K562 (cell line): ENCODE data around the gene LIPH. TPM values are rescaled to one million over a fixed set of nuclear protein-coding genes. Genes with fewer than 3 reads are reported as not detected.
A peak's percentile ranks its signal among the peaks of the same experiment; 100 is the strongest.

Source experiments
- ARID1B ChIP-seq: fragments of 450-650 bp; IDR thresholded peaks from 2 replicates; pipeline ENCODE4 v1.6.1; 2016; ENCODE audit warnings: antibody characterized with exemption, mild to moderate bottlenecking, inconsistent platforms
- ARID4B ChIP-seq: sonication (generic); formaldehyde crosslinking; IDR thresholded peaks from 2 replicates; pipeline ENCODE4 v1.8.0; 2022; ENCODE audit warnings: mild to moderate bottlenecking, missing genetic modification reagents
- CBX1 ChIP-seq: sonication (generic); IDR thresholded peaks from 2 replicates; pipeline ENCODE4 v1.6.1; 2016; ENCODE audit warnings: antibody characterized with exemption, low read depth, mild to moderate bottlenecking
- COPS2 ChIP-seq: fragments of 450-650 bp; conservative IDR thresholded peaks from 2 replicates; pipeline ENCODE4 v1.6.1; 2016; ENCODE audit warnings: mild to moderate bottlenecking, moderate library complexity
- CXXC5 ChIP-seq: fragments of 250-450 bp; sonication (Bioruptor Pico); IDR thresholded peaks from 2 replicates; pipeline ENCODE4 v1.8.0; 2022; ENCODE audit warnings: inconsistent platforms, mild to moderate bottlenecking, moderate library complexity
- EGR1 ChIP-seq: fragments of 450-650 bp; conservative IDR thresholded peaks from 2 replicates; pipeline ENCODE4 v1.6.1; 2017; ENCODE audit warnings: mild to moderate bottlenecking
- ESRRA ChIP-seq: fragments of 450-650 bp; IDR thresholded peaks from 2 replicates; pipeline ENCODE4 v1.6.1; 2014; ENCODE audit warnings: low read depth, mild to moderate bottlenecking, moderate library complexity, borderline replicate concordance
- ETV1 ChIP-seq: fragments of 450-650 bp; conservative IDR thresholded peaks from 2 replicates; pipeline ENCODE4 v1.6.1; 2016; ENCODE audit warnings: missing genetic modification characterization, control low read depth, low read depth, missing compliant biosample characterization
- EZH2 ChIP-seq: IDR thresholded peaks from 2 replicates; pipeline ENCODE4 v1.6.1; 2012; ENCODE audit warnings: low read depth, mild to moderate bottlenecking, inconsistent platforms, low read length, borderline replicate concordance
- HNRNPLL ChIP-seq: fragments of 200-400 bp; formaldehyde crosslinking; IDR thresholded peaks from 2 replicates; pipeline ENCODE4 v1.6.1; 2017; ENCODE audit warnings: low read length, low read depth, mild to moderate bottlenecking; ENCODE audit not compliant: poor library complexity, severe bottlenecking
- ILK ChIP-seq: fragments of 450-650 bp; IDR thresholded peaks from 2 replicates; pipeline ENCODE4 v1.6.1; 2016; ENCODE audit warnings: missing genetic modification characterization, low read depth, mild to moderate bottlenecking, missing compliant biosample characterization, moderate library complexity, borderline replicate concordance
- IRF9 ChIP-seq: fragments of 450-650 bp; IDR thresholded peaks from 2 replicates; pipeline ENCODE4 v1.6.1; 2016; ENCODE audit warnings: missing biosample characterization, missing genetic modification characterization
- KLF13 ChIP-seq: fragments of 450-650 bp; IDR thresholded peaks from 2 replicates; pipeline ENCODE4 v1.6.1; 2016; ENCODE audit warnings: missing genetic modification characterization, low read depth, mild to moderate bottlenecking, missing compliant biosample characterization, moderate library complexity, borderline replicate concordance
- MEF2A ChIP-seq: IDR thresholded peaks from 2 replicates; pipeline ENCODE4 v1.6.1; 2011; ENCODE audit warnings: low read depth, mild to moderate bottlenecking, low read length, moderate library complexity; ENCODE audit not compliant: control insufficient read depth
- POLR3G ChIP-seq: IDR thresholded peaks from 2 replicates; pipeline ENCODE4 v1.6.1; 2011; ENCODE audit not compliant: insufficient read length, insufficient replicate concordance; ENCODE audit errors: extremely low read depth
- TAF15 ChIP-seq: fragments of 200-400 bp; formaldehyde crosslinking; IDR thresholded peaks from 2 replicates; pipeline ENCODE4 v1.6.1; 2017; ENCODE audit warnings: mild to moderate bottlenecking, low read depth, low read length, moderate library complexity
- TAL1 ChIP-seq: fragments of 450-650 bp; IDR thresholded peaks from 2 replicates; pipeline ENCODE4 v1.6.1; 2016; ENCODE audit warnings: mild to moderate bottlenecking
- TEAD4 ChIP-seq, 2 experiments: sonication (generic) in 1 of 2; formaldehyde crosslinking in 1 of 2; IDR thresholded peaks; 2 replicates each; pipeline versions ENCODE4 v1.6.1 to v1.8.0; 2012 to 2022; ENCODE audit warnings: borderline replicate concordance in 1 of 2, inconsistent platforms in 1 of 2, low read length in 1 of 2, mild to moderate bottlenecking in 1 of 2, missing genetic modification reagents in 1 of 2
- ZNF143 ChIP-seq: sonication (generic); formaldehyde crosslinking; IDR thresholded peaks from 2 replicates; pipeline ENCODE4 v1.9.0; 2022; ENCODE audit warnings: mild to moderate bottlenecking, missing genetic modification reagents
- ZNF3 ChIP-seq: fragments of 250-450 bp; sonication (Bioruptor Pico); IDR thresholded peaks from 2 replicates; pipeline ENCODE4 v1.5.0; 2021; ENCODE audit warnings: mild to moderate bottlenecking, moderate library complexity
- ZNF444 ChIP-seq: fragments of 250-450 bp; sonication (Bioruptor Pico); IDR thresholded peaks from 2 replicates; pipeline ENCODE4 v1.4.0; 2020; ENCODE audit warnings: mild to moderate bottlenecking, moderate library complexity
- ZNF584 ChIP-seq: fragments of 200-800 bp; sonication (Bioruptor generic); IDR thresholded peaks from 2 replicates; pipeline ENCODE4 v1.6.1; 2016; ENCODE audit warnings: low read depth, mild to moderate bottlenecking, missing genetic modification characterization, missing compliant biosample characterization
- ZNF644 ChIP-seq: fragments of 200-800 bp; sonication (Bioruptor generic); IDR thresholded peaks from 2 replicates; pipeline ENCODE4 v1.6.1; 2016; ENCODE audit warnings: low read depth, missing genetic modification characterization, missing compliant biosample characterization
- ZNF76 ChIP-seq: fragments of 250-450 bp; sonication (Bioruptor Pico); IDR thresholded peaks from 2 replicates; pipeline ENCODE4 v1.4.0; 2020; ENCODE audit warnings: mild to moderate bottlenecking, moderate library complexity, borderline replicate concordance
- polyA plus RNA-seq, 8 experiments: library from polyadenylated mRNA; depleted of rRNA in 4 of 8; stranded (reverse) in 5 of 8; unstranded in 3 of 8; fragments of >200 nt; fragmentation: Nextera tagmentation in 2 of 8; fragmentation: Illumina TruSeq in 1 of 8; extraction: Ambion mirVana in 2 of 8; extraction: Trizol in 1 of 8; gene quantifications; 2 replicates each; pipeline versions ENCODE4 v1.2.1 to v1.2.3, GENCODE V29; 2011 to 2014; ENCODE audit warnings: inconsistent platforms in 1 of 8, missing spikeins in 1 of 8
- total RNA-seq, 7 experiments: library from RNA; depleted of rRNA in 6 of 7; stranded (reverse); fragments of >200 nt in 6 of 7; fragmentation: Illumina TruSeq in 2 of 7; extraction: Trizol in 2 of 7; gene quantifications; 2 replicates each; pipeline versions ENCODE4 v1.2.1 to v1.2.3, GENCODE V29; 2011 to 2021; ENCODE audit warnings: low replicate concordance in 1 of 7

The LIPH gene
- total and polyA plus RNA-seq, 9 of the 15 experiments (the other 6 are each of a cell fraction or from before 2014, with no cell fraction given): 0.73 to 1.8 (median 1.3) TPM

GRCh38 chr3:185528532-185528931 lies 23.9 kb downstream of the LIPH start (continued):
- no peak for TF ChIP-seq ILK (tag)
- TF ChIP-seq ZNF584 (CRISPR knock-in tag): no peak
- no peak for TF ChIP-seq TAF15
- no peak for TF ChIP-seq HNRNPLL
- peak; percentile 34; the same call in 1 of the 2 replicates for TF ChIP-seq ARID1B
- TF ChIP-seq ZNF3 (CRISPR knock-in tag): no peak
- TF ChIP-seq ZNF143 (CRISPR knock-in tag): no peak
- 0 out of 2 replicates have a peak, but pooled peaks have one; percentile 45 for TF ChIP-seq EGR1
- 0 out of 2 replicates have a peak, but pooled peaks have one; percentile 31 for TF ChIP-seq TAL1
- no peak for TF ChIP-seq EZH2
- TF ChIP-seq ESRRA: no peak
- TF ChIP-seq IRF9 (tag): no peak
- no peak for TF ChIP-seq ETV1 (tag)
- TF ChIP-seq KLF13: no peak
- TF ChIP-seq TEAD4 (IDR thresholded peaks at IDR 0.05; ENCODE audit: low read length): peak; percentile 31; the same call in 1 of the 2 replicates
- TF ChIP-seq TEAD4 (CRISPR knock-in tag; IDR thresholded peaks at IDR 0.05; ENCODE audit: borderline replicate concordance): no peak
- no peak for TF ChIP-seq MEF2A
- TF ChIP-seq CBX1: no peak
- TF ChIP-seq ZNF644: no peak
- TF ChIP-seq COPS2: no peak
- TF ChIP-seq POLR3G: no peak
- no peak for TF ChIP-seq CXXC5 (CRISPR knock-in tag)
- no peak for TF ChIP-seq ARID4B (CRISPR knock-in tag)
- no peak for TF ChIP-seq ZNF444 (CRISPR knock-in tag)
- TF ChIP-seq ZNF76 (CRISPR knock-in tag): no peak
